Measurements from ENCODE around the gene ZDHHC3. TPM values are rescaled to one million over a fixed set of nuclear protein-coding genes. Genes with fewer than 3 reads are reported as not detected.

The ZDHHC3 gene
- 136 and 145 TPM in 2 replicates for total RNA-seq (2014; rRNA removed; shearing (Covaris generic))

DNA sequence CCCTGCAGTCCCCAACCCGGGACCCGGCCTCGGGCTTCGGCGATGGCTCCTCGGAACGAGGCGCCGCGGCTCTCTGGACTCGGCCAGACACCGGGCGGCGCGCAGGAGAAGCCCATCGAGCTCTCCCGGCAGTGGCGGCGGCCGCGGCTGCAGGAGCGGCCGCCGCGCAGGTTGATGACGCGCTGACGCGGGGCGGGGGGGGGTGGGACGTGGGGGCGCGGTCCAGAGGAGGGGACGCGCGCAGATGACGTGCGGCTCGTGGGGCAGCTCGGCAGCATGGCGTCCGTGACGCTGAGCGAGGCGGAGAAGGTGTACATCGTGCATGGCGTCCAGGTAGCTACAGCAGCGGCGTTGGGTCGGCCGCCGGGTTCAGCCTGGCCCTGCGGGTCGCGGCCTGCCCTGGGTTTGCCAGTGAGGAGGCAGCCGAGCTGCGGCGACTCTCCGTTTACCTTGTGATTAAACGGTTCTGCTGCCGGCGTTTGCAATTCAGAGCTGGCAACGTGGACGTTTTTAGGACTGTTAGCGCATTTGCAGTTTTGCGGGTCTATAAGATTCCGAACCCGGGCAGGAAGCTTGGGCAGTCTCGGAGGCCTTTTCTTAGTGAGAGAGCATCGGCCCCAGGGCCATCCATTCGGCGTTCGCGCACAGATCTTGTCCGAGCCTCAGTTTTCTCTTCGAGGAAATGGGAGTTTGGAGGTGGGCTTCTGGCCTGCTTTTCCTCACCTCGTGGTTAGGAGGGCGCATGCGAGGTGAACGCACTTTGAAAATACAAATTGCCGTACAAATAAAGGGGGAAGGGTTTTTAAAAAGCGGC, at the start of gene ZDHHC3, which contains the start of gene EXOSC7:
Gene ZDHHC3, minus strand, starts transcription at position 173 of the 814 bp plus-strand sequence. CDS start 16,738 bp downstream, outside the sequence.
Gene EXOSC7, plus strand, starts transcription at position 243 of the 814 bp plus-strand sequence. Its CDS starts 34 bp downstream, at position 277.
- DNase-seq (ENCODE audit: low spot score): peak; percentile 69

DNA sequence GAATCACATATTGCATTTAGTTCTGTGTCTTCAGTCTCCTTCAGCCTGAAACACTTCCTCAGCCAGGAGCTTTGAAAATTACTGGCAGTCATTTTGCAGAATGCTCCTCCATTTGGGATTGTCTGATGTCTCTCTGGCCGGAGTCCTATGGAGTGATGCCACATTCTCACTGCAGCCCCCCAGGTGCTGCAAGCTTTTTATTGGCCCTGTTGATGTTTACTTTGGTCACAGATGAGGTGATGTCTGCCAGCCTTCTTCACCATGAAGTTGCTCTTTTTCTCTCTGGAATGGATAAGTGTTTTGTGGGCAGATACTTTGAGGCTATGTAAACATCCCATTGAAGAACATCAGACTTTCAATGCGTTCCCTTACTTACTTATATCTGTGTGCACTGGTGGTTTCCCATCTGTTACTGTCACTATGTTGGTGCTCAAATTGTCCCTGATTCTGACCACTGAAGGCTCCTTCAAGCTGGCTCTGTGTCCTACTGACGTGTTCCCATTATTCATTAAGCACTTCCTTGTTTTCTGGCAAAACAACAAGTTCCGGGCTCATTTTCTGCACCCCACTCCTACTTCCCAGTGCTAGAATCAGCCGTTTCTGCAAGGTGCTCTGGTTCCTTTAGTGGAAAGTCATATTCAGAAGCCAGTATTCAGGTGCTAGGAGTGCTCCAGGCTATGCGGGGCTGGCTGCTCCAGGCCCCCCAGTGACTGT, 48.7 kb upstream of the ZDHHC3 start:
- no peak for DNase-seq (ENCODE audit: low spot score)

DNA sequence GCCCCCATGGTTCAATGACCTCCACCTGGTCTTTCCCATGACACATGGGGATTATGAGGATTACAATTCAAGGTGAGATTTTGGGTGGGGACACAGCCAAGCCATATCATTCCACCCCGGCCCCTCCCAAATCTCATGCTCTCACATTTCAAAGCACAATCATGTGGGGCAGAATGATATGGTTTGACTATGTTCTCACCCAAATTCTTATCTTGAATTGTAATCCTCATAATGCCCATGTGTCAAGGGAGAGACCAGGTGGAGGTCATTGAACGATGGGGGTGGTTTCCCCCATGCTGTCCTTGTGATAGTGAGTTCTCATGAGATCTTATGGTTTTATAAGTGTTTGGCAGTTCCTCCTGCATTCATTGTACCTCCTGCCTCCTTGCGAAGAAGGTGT, 47.7 kb upstream of the ZDHHC3 start:
- DNase-seq (ENCODE audit: low spot score): no peak

DNA sequence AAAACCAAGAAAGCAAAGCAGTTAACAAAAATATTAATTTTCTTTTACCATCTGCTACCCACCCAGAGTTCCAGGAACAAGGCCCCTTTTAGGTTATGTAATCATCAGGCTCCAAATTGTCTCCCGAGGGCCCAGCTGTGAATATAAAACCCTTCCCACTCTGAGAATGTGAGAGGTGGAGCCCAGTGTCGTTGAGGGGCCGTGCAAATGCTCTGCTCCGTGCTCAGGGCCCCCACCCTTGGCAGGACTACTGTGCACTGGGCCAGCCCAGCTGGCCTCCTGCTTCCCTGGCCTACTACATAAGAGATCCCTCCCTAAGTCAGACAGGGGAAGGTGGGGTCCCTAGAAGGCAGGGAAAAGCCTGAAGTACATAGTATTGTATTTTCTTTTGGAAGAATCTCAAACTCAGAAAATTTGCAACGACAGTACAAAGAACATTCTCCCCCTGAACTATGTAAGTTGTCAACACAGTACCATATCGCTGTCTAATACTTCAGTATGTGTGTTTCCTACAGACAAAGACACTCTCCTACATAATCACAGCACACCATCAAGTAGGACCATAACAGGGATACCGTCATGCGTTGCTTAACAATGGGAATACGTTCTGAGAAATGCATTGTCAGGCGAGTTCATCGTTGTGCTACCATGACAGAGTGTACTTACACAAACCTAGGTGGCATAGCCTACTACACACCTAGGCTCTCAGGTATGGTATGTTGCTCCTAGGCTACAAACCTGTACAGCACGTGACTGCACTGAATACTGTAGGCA, 45.7 kb upstream of the ZDHHC3 start:
- no peak for DNase-seq (ENCODE audit: low spot score)

GRCh38 chr3:45020534-45020933, 44.6 kb upstream of the ZDHHC3 start:
- no peak for DNase-seq (ENCODE audit: low spot score)

- no peak for DNase-seq (ENCODE audit: low spot score)
Observed at GRCh38 chr3:45017821-45018220, 41.8 kb upstream of the ZDHHC3 start.

DNA sequence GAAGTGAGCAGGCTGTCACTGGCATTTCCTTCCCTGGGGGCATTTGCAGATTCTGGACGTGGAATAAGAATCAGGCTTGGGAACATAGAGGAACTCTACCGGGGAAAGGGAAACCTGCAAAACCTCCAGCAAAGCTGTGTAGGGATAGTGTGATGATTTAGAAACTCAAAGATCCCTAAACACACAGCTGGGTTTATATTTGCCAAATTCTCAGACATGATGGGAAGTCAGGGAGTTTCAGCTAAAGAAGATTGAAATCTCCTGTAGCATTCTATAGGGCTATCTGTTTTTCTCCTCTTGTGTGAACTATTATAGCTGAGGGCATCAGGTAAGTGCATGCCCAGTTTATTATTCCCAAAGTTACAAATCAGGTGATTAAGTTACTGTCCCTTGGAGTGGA, 40.9 kb upstream of the ZDHHC3 start:
- DNase-seq (ENCODE audit: low spot score): no peak

- no peak for DNase-seq (ENCODE audit: low spot score)
Observed at GRCh38 chr3:45012577-45012976, 36.6 kb upstream of the ZDHHC3 start.

DNA sequence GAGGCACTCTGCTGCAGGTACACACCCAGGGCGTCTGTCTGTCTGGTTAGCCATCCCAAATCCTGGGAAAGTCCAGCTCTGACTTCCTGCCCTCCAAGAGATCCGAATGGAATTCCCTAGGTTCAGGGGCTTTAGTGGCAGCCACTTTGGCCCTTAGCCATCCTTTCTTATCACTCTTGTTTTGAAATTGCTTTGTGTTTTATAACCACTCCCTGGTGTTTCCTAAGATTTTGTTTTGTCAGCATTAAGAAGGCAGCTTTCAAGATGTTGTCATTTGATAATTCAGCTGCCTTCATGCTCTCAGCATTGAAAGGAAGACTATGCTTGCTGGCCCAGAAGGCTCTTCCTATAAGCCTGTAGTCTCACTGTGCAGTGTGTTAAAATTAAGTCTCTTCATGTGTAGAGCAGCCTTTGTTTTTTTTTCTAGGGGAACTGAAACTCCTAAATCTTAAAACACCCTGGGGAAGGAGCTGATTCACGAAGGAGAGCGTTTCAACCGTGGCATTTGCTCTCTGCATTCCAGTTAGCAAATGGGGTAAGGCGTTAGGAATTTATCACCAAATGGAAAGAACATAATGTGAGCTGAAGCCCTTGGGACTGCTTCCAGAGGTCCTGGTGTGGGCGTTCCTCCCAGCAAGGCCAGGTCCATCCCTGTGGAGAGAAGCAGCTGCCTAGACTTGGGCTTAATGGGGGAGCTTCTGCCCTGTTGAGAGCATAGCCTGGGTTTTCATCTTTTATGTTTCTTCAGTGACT, 36.0 kb upstream of the ZDHHC3 start:
- DNase-seq (ENCODE audit: low spot score): no peak

GRCh38 chr3:45010811-45011333, 34.9 kb upstream of the ZDHHC3 start:
- no peak for DNase-seq (ENCODE audit: low spot score)

DNA sequence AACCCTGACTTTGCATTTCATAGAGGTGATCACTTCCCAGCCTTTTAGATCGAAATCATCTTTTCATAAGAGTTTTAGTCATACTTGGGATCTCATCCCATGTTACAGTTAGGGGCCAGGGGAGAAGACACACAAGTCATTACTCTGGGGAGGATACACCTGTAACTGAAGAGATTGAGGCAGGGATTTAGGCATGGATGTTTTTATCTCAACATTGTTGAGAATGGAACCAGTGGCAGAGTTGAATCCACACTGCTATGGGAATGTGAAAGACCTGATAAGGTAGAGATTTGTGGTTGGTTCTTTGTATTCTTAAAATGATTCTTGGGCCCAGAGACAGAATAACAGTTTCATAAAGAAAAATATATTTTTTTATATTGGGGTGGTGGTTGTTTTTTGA, 33.9 kb upstream of the ZDHHC3 start:
- no peak for DNase-seq (ENCODE audit: low spot score)

GRCh38 chr3:45008117-45008516, 32.1 kb upstream of the ZDHHC3 start:
- DNase-seq (ENCODE audit: low spot score): no peak

GRCh38 chr3:45007091-45007490, 31.1 kb upstream of the ZDHHC3 start:
- DNase-seq (ENCODE audit: low spot score): no peak

GRCh38 chr3:45003859-45004258, 27.9 kb upstream of the ZDHHC3 start:
- DNase-seq (ENCODE audit: low spot score): no peak

GRCh38 chr3:45003406-45003805, 27.4 kb upstream of the ZDHHC3 start:
- DNase-seq (ENCODE audit: low spot score): no peak

DNA sequence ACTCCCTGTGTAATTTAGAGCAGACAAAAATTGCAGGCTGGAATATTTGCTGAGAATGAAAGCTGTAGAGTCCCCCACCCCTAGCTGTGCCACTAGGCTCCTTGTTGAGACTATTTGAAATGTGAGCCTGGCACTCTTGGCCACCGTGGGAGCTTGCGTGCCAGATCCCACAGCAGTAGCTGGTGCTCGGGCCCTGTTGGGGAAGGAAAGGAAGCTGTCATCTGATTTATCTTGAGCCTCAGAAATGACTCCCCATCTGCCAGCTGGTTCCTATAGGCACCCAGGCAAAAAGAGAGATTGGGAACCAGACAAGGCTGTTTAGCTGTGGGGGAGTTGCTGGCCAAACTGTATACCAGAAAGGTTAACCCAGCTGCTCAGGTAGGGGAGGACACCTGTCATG, 26.7 kb upstream of the ZDHHC3 start:
- no peak for DNase-seq (ENCODE audit: low spot score)

GRCh38 chr3:45002139-45002660, 26.2 kb upstream of the ZDHHC3 start:
- DNase-seq (ENCODE audit: low spot score): no peak

- DNase-seq (ENCODE audit: low spot score): no peak
Observed at GRCh38 chr3:45001738-45002137, 25.8 kb upstream of the ZDHHC3 start.

DNA sequence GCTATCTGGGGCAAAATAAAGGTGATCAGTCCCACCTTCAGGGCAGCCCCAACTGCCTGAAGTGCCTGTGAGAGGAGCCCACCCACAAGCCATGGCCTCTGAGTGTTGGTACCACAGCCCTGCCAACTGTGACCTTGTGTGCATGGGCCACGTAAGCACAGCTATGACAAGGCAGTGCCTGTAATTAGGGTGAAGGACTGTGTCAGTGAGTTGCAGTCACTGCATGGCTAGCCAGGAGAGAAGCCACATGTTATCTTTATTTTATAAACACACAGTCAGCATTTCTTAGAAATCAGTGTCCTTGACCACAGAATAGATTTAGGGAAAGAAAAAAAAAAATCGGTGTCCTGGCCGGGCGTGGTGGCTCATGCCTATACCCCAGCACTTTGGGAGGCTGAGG, 24.8 kb upstream of the ZDHHC3 start:
- no peak for DNase-seq (ENCODE audit: low spot score)

DNA sequence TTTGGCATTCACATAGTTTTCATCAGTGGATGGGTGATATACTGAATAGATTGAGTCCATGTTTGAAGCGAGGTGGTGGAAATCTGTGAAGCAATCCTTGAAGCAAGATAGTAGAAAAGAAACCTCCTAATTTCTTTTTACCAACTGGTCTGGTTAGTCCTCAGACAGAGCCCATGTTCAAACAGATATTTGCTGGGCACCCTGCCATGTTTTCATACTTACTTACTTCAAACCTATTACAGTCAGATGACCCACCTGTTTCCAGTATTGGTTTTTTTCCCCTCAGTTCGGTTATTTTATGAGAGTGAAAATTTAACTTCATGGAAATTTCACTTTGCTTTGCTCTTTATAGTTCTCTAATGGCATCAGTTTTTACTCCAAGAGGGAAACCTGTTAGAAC, 23.8 kb upstream of the ZDHHC3 start:
- no peak for DNase-seq (ENCODE audit: low spot score)

DNA sequence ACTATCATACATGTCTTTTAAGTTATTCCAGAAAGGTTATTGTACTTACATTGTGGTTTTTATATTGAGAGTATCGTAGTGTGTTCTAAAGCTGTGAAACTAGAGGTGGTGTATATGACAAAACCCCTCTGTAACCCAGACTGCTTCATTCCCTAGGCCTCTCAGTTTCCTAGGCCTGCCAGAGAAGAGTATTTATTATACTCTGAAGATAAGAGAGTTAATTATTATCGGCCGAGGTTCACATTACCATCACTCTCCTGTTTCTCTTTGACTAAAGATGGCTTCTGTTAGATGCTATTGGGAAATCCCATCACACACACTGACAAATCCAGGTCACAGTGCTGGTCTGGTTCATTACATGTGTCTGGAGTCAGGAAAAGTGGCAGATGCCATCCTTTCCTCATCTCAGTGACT, 20.6 kb upstream of the ZDHHC3 start:
- DNase-seq (ENCODE audit: low spot score): no peak
